GM21619 (cell line): ENCODE results near the gene SLC8A2.
"Not testable (repeated sequence)": the region's sequence is repeated elsewhere in the genome, so short reads cannot be mapped to it uniquely, and the experiment has no call there.

Source experiments
- ATAC-seq: cut with Tn5 transposase; IDR thresholded peaks from one replicate; pipeline ENCODE4 v1.9.1; 2021; ENCODE audit not compliant: unreplicated experiment

The SLC8A2 gene

GRCh38 chr19:47415953-47416642, 55.6 kb downstream of the SLC8A2 start:
- no peak for ATAC-seq

GRCh38 chr19:47414469-47414868, 57.2 kb downstream of the SLC8A2 start:
- no peak for ATAC-seq

- no peak for ATAC-seq
These were observed 57.8 kb downstream of the SLC8A2 start for GRCh38 chr19:47413941-47414340.

GRCh38 chr19:47411696-47412095, 60.0 kb downstream of the SLC8A2 start:
- ATAC-seq = not testable (repeated sequence)

- no peak for ATAC-seq
These were observed 60.6 kb downstream of the SLC8A2 start for GRCh38 chr19:47411101-47411500.

GRCh38 chr19:47408156-47408938, 63.3 kb downstream of the SLC8A2 start:
- no peak for ATAC-seq

GRCh38 chr19:47407417-47407774, 64.3 kb downstream of the SLC8A2 start:
- no peak for ATAC-seq

GRCh38 chr19:47406711-47407416, 64.8 kb downstream of the SLC8A2 start:
- ATAC-seq = no peak

- ATAC-seq = no peak
These were observed 65.8 kb downstream of the SLC8A2 start for GRCh38 chr19:47405854-47406417.

GRCh38 chr19:47405197-47405550, 66.5 kb downstream of the SLC8A2 start:
- ATAC-seq = no peak

- no peak for ATAC-seq
These were observed 67.1 kb downstream of the SLC8A2 start for GRCh38 chr19:47404334-47405196.

- ATAC-seq = no peak
These were observed 69.2 kb downstream of the SLC8A2 start for GRCh38 chr19:47402504-47402903.

- no peak for ATAC-seq
These were observed 72.7 kb downstream of the SLC8A2 start for GRCh38 chr19:47398707-47399597.

- no peak for ATAC-seq
These were observed 80.0 kb downstream of the SLC8A2 start for GRCh38 chr19:47391510-47392223.

GRCh38 chr19:47390533-47391488, 80.9 kb downstream of the SLC8A2 start:
- no peak for ATAC-seq

- no peak for ATAC-seq
These were observed 82.5 kb downstream of the SLC8A2 start for GRCh38 chr19:47389150-47389556.

GRCh38 chr19:47388721-47389120, 83.0 kb downstream of the SLC8A2 start:
- not testable (repeated sequence) for ATAC-seq

- ATAC-seq = not testable (repeated sequence)
These were observed 84.1 kb downstream of the SLC8A2 start for GRCh38 chr19:47387623-47388022.
